GM18873 (cell line): ENCODE results near the gene IFIT1.
"Not testable (repeated sequence)": the region's sequence is repeated elsewhere in the genome, so short reads cannot be mapped to it uniquely, and the experiment has no call there.

Experiments
- ATAC-seq: cut with Tn5 transposase; IDR thresholded peaks from one replicate; pipeline ENCODE4 v1.9.1; 2021; ENCODE audit warnings: mild to moderate bottlenecking, moderate library complexity, moderate number of reproducible peaks; ENCODE audit not compliant: unreplicated experiment, low FRiP score

IFIT1 gene

DNA sequence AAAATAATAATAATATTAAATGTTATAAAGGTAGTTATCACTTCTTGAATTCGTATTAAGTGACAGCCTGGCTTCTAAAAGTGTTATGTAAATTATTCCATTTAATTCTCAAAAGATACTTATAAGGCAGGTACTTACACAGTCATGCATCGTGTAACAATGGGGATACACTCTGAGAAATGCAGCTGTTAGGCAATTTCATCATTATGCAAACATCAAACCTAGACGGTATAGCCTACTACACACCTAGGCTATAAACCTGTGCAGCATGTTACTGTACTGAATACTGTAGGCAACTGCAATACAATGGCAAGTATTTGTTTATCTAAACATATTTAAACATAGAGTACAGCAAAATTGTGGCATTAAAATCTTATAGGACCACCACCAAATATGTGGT lies 1.5 kb downstream of the IFIT1 start:
- no peak for ATAC-seq

DNA sequence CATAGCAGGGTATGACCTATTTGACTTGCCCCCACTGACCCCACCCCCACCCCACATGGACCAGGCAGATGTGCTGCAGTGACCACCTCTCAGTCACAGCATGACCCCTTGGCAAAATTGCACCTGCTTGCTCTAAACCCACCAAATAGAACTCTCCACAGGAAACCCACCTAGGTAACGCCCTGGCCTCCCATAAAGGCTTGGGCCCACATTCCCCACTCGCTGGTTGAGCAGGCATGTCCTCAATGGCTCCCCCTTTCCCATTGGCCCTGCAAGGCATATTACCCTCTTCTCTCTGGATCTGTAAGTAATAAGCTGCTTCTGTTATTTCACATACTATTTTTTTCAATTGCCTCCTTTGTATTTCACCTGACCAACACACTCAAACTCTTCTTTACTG lies 2.7 kb downstream of the IFIT1 start:
- ATAC-seq = no peak

- no peak for ATAC-seq
Observed at GRCh38 chr10:89398003-89398749, 5.8 kb downstream of the IFIT1 start.

- ATAC-seq = no peak
Observed at GRCh38 chr10:89399956-89400355, 7.5 kb downstream of the IFIT1 start.

DNA sequence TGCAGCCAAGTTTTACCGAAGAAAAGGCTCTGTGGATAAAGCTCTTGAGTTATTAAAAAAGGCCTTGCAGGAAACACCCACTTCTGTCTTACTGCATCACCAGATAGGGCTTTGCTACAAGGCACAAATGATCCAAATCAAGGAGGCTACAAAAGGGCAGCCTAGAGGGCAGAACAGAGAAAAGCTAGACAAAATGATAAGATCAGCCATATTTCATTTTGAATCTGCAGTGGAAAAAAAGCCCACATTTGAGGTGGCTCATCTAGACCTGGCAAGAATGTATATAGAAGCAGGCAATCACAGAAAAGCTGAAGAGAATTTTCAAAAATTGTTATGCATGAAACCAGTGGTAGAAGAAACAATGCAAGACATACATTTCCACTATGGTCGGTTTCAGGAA lies 10.6 kb downstream of the IFIT1 start:
- no peak for ATAC-seq

DNA sequence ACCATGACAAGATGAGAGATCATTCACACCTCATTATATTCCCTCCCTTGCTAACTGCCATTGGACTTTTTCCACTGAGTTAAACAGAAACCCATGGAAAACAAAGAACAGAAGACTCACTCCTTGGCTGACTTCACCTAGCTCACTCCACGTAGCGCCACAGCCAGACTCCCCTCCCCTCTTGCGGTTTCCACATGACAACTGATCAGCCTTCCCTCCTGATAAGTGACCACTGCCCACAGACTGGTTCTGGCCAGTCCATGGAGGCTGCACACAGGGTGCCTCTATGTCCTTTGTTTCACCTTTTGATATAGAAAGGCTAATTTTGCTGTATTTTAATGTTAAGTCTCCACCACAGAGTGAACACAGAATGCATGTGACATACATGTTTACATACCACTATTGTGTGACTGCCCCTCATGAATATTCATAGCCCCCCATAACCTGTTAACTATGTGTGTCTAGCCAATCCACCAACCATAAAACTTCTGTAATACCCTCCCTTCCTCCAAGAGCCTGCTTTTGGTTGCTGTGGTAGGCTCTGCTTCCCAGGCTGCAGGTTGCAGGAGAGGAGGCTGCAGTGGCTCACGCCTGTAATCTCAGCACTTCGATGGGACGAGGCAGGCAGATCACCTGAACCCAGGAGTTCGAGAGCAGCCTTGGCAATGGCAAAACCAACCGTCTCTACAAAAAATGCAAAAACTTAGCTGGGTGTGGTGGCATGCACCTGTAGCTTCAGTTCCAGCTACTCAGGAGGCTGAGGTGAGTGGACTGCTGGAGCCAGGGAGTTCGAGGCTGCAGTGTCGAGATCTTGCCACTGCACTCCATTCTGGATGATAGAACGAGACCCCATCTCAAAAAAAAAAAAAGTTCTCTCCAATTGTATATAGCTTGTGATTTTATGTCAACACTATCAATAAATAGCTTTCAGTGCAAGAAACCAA lies 12.0 kb downstream of the IFIT1 start:
- no peak for ATAC-seq

GRCh38 chr10:89406178-89406577 lies 13.8 kb downstream of the IFIT1 start:
- ATAC-seq = not testable (repeated sequence)

DNA sequence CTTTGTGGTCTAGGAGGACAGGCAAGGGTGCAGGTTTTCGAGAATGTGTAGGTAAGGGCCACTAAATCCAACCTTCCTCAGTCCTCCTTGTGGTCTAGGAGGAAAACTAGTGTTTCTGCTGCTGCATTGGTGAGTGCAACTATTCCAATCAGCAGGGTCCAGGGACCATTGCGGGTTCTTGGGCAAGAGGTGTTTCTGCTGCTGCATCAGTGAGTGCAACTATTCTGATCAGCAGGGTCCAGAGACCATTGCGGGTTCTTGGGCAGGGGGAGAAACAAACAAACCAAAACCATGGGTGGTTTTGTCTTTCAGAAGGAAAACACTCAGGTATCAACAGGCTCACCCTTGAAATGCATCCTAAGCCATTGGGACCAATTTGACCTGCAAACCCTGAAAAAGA lies 15.4 kb downstream of the IFIT1 start:
- not testable (repeated sequence) for ATAC-seq

GRCh38 chr10:89409282-89409681 lies 16.9 kb downstream of the IFIT1 start:
- ATAC-seq = not testable (repeated sequence)

DNA sequence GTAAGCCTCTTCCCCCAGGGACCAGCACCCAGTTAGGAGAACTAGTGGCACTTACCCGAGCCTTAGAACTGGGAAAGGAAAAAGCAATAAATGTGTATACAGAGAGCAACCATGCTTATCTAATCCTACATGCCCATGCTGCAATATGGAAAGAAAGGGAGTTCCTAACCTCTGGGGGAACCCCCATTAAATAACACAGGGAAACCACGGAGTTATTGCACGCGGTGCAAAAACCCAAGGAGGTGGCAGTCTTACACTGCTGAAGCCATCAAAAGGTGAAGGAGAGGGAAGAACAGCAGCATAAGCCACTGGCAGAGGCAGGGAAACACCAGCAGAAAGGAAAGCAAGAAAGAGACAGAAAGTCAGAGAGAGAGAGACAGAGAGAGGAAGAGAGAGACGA lies 18.1 kb downstream of the IFIT1 start:
- ATAC-seq = not testable (repeated sequence)

DNA sequence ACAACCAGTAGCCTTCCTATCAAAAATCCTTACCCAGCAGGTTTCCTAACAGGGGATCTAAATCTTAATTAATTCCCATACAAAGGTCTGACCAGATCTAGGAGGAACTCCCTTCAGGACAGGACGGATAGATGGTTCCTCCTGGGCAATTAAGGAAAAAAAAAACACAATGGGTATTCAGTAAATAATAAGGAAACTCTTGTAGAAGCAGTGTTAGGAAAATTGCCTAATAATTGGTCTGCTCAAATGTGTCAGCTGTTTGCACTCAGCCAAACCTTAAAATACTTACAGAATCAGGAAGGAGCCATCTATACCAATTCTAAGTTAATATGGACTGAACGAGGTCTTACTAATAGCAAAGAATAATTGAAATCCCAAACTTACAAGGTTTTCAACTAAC lies 18.7 kb downstream of the IFIT1 start:
- not testable (repeated sequence) for ATAC-seq

GRCh38 chr10:89412276-89412675 lies 19.9 kb downstream of the IFIT1 start:
- ATAC-seq = not testable (repeated sequence)

GRCh38 chr10:89413398-89413912 lies 21.0 kb downstream of the IFIT1 start:
- no peak for ATAC-seq

- ATAC-seq = peak; percentile 72
Observed at GRCh38 chr10:89414146-89414878, 21.9 kb downstream of the IFIT1 start, which contains the start of gene IFIT5. Gene IFIT5, plus strand, starts transcription at chr10:89414568. Its CDS starts 231 bp downstream, at chr10:89414799.

DNA sequence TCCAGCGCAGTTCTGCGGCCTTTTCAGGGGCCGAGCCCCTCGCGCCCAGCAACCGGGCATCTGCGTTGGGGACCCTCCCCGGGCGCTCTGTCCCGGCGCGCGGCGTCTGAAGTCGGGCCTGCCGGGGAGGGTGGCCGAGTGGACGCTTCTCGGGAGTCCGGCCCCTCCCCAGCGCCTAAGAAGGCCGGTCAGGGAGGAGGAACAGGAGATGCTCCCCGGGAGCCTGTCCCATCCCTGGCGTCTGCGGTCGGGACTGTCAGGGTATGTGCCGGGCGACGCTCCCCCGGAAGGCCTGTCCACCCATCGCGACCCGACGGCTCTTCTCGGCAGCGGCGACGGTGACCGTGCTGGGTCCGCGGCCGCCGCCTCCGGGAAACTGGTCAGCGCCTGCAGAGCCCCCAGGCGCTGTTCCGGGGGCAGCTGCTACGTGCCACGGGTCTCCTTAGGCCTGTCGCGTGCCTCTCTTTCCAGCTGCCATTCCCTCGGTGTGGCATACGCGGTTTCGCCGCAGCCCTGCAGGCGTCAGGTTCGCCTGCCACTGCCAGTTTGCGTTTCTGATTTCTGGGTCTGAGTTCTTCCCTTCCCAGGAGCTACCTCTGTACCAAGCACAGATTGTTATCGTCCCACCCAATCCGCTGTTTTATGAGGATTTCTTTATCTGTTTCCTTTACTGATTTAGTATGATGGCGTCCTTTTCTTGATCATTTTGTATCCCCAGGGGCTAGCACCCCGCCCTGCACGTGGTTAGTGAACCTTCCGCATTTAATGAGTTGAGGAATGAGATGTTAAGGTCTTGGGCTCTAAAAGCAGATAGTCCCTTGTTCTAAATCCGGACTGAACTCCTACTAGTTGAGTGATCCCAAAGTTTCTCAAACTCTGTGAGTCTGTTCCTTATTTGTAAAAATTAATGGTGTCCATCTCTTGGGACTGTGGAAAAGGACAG lies 22.7 kb downstream of the IFIT1 start:
- ATAC-seq = peak; percentile 27

- no peak for ATAC-seq
Observed at GRCh38 chr10:89416465-89416864, 24.0 kb downstream of the IFIT1 start.

GRCh38 chr10:89419548-89419947 lies 27.1 kb downstream of the IFIT1 start:
- ATAC-seq = no peak

DNA sequence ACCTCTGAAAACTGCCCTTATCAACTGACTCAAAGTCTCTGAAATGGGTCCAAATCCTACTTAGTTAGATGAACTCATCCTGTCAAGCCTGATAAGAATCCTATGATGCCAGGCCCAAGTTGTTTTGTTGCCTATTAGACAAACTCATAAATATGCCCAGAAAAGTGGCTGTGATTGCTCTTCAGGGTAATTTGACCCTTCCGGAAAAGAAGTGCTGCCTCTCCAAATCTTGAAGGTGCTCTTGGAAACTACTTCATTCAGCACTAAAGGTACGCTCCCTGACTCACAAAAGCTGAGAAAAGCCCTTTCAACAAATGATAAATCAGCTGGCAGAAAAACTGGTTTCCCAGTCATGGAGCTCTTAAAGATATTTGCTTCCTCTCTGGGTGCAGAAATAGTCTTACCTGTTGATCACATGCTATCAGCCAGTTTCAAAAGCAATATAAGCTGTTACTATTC lies 28.6 kb downstream of the IFIT1 start:
- no peak for ATAC-seq

DNA sequence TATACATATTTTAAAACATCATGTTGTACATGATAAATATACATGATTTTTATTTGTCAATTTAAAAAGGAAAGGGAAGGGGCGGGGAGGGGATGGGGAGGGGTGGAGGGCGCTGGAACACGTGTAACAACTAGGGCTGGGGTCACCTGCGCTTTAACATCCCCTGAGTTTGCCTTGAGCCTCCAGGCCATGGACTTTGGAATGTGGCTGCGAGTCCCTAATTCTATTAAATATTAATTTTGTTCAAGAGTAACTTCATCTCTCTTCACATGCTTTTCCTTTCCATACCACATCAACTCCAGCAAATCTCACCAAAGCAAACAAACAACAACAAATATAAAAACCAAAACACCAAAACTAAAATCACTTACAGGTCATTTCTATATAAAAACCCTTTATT lies 32.6 kb downstream of the IFIT1 start:
- no peak for ATAC-seq
